Kidney capillary endothelial cell (primary cell): ENCODE results near the gene BCAS3.
"Not testable (repeated sequence)": the region's sequence is repeated elsewhere in the genome, so short reads cannot be mapped to it uniquely, and the experiment has no call there.

Source experiments
- DNase-seq: peaks from one replicate; pipeline ENCODE4 v3.0.0-alpha.2; 2018; ENCODE audit warnings: low spot score

BCAS3 gene

DNA sequence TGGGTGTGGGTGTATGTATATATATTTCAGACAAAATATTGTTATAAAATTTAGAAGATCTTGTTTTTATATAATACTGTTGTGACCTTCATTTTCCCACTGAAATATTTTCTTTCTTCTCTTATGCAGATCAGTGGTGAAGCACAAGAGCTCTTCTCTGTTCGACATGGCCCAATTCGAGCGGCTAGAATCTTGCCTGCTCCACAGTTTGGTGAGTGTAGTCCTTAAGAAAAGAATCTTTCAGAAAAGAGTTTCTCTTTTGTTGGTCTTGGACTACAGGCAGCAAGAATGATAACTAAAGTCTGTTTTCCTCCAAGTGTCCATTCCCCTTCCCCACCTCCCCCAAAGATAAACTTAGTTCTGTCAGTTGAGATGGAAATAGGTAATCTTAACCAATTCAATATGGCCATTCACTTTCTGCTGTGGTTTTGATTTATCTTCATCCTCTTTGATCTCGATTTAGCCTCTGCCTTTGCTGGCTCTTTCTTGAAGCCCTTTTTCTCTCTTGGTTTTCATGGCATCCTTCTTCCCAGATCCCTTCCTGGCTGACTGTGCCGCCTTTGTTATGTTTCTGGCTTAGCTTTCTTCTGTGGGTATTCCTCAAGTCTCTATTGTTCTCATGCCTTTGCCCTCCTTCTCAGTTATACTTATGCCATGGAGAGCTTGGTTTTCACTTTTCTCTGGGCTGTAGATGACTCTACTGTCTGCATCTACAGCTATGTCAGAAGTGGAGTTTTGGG is 69.6 kb downstream of the BCAS3 start:
- no peak for DNase-seq

DNA sequence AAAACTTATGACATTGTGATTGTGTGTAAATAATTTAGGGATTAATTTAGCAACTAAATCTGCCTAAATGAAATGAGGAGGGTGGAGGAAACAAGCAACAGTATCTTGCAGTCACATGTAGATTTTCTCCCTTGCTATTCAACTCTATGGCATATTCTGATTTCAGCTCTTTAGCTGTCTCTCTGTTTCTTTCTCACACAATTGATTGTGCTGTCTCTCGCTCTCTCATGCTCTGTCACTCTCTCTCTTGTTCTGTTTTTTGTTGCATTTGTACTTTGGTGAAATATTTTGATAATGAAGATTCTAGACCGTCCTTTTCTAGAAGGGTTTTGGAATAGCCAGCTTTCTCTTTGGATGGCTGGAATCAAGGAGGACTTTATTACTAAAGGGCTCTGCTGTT is 70.6 kb downstream of the BCAS3 start:
- no peak for DNase-seq

DNA sequence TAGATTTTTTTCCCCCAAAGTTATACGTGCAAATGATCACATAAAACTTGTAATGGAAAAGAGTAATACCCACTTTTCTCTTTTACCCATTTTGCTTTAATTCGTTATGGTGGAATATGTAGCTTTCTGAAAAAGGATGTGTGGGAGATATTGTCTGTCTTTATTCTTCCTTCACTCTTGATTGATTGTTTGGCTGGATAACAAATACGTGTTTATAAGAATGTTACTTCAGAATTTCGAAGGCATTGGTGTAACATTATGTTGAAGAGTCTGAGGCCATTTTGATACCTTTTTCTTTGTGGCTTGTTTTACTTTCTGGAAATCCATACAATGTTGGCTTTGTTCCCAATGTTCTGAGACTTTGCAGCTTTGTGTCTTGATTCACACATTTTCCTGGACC is 71.4 kb downstream of the BCAS3 start:
- DNase-seq, result no peak

DNA sequence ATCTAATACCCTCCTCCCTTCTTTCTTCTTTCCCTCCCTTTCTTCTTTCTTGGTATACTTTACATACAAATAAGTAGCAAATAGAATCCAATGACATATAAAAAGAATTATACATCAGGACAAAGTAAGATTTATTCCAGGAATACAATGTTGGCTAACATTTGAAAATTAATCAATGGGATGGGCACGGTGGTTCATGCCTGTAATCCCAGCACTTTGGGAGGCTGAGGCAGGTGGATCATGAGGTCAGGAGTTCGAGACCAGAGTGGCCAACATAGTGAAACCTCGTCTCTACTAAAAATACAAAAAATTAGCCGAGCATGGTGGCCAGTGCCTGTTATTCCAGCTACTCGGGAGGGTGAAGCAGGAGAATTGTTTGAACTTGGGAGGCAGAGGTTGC is 72.1 kb downstream of the BCAS3 start:
- no peak for DNase-seq

DNA sequence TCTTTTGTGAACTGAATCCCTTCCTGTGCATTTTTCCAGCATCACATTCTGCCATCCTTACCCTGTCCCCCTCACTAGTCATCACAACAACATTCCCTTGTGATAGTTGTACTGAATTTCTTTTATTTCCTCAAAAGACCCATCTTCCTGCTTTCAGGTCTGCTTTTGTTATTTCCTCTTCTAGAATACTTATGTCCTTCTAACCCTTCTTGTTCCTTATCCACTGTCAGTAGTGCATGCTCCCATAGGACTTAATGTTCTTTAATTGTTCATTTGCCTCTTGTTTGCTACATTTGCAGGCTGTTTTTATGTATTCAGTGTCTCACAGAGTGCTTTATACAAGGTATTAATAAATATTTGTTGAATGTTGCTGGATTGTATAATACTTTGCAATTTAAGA is 73.0 kb downstream of the BCAS3 start:
- no peak for DNase-seq

DNA sequence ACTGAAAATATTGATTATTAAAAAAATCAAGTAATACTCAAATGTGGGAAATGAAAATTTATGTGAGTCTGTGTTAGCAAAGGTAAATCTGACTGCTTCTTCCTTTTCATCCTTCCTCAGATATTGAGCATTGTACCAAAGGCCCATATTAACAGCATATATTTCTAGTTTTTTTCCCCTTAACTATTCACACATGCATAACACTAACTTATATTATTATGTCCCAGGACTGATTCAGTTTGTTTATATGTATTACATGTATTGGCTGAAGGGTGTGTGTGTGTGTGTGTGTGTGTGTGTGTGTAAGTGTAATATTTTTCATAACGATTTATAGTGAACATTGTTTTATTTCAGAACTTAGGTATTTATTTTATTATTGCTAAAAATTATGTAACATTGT is 74.2 kb downstream of the BCAS3 start:
- DNase-seq, result no peak

DNA sequence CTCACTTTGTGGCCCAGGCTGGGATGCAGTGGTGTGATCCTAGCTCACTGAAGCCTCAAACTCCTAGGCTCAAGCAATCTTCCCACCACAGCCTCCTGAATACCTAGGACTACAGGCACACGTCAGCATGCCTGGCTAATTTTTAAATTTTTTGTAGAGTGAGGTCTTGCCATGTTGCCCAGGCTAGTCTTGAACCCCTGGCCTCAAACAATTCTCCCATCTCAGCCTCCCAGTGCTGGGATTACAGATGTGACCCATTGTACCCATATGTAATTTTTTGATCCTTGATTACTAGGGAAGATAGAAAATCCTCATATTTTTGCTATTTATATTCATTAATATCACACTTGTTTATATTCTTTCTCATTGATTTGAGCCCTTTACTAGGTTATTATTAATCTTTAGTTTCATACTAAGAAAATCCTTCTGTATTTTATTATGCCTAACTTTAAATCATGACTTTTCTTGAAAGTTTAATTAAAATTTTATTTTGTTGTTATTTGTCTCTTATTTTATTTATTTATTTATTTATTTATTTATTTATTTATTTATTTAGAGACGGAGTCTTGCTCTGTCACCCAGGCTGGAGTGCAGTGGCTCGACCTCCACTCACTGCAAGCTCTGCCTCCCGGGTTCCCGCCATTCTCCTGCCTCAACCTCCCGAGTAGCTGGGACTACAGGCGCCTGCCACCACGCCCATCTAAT is 75.4 kb downstream of the BCAS3 start:
- no peak for DNase-seq

DNA sequence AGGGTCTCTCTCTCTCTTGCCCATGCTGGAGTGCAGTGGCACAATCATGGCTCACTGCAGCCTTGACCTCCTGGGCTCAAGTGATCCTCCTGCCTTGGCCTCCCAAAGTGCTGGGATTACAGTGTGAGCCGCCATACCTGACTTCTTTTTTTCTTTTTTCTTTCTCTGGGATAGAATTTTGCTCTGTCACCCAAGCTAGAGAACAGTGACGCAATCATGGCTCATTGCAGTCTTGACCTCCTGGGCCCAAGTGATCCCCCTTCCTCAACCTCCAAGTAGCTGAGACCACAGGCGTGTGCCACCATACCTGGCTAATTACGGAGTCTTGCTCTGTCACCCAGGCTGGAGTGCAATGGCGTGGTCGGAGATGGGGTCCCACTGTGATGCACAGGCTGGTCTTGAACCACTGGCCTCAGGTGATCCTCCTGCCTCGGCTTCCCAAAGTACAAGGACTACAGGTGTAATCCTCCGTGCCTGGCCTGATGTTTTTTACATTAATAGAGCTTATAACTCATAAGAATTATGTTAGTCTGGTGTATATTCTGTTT is 76.5 kb downstream of the BCAS3 start:
- no peak for DNase-seq

DNA sequence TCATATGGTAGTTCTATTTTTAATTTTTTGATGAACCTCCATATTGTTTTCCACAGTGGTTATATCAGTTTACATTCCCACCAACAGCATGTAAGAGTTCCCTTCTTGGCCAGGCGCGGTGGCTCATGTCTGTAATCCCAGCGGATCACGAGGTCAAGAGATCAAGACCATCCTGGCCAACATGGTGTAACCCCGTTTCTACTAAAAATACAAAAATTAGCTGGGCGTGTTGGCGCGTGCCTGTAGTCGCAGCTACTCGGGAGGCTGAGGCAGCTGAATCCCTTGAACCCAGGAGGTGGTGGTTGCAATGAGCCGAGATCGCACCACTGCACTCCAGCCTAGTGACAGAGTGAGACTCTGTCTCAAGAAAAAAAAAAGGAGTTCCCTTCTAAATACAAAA is 79.1 kb downstream of the BCAS3 start:
- not testable (repeated sequence) for DNase-seq

DNA sequence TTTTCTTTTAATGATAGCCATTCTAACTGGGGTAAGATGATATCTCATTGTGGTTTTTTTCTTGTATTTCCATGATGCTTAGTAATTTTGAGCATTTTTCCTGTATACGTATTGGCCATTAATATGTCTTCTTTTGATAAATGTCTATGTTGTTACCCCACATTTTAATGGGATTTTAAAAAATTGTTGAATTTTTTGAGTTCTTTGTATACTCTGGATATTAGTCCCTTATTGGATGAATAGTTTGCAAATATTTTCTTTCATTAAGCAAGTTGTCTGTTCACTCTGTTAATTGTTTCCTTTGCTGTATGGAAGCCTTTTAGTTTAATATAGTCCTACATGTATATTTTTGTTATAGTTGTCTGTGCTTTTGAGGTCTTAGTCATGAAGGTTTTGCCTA is 79.8 kb downstream of the BCAS3 start:
- DNase-seq, result no peak

DNA sequence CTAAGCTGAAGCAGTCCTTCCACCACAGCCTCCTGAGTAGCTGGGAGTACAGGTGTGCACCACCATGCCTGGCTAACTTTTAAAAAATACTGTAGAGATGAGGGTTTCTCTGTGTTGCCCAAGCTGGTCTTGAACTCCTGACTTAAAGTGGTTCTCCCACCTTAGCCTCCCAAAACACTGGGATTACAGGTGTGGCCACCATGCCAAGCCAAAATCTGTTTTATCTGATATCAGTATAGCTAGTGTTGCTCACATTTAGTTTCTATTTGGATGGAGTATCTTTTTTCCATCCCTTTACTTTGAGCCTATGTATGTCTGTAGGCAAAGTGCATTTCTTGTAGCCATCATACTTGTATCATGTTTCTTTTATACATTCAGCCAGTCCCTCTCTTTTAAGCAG is 82.1 kb downstream of the BCAS3 start:
- no peak for DNase-seq

DNA sequence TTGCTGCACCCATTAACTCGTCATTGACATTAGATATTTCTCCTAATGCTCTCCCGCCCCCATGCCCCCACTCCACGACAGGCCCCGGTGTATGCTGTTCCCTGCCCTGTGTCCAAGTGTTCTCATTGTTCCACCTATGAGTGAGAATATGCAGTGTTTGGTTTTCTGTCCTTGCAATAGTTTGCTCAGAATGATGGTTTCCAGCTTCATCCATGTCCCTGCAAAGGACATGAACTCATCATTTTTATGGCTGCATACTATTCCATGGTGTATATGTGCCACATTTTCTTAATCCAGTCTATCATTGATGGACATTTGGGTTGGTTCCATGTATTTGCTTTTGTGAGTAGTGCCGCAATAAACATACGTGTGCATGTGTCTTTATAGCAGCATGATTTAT is 83.7 kb downstream of the BCAS3 start:
- DNase-seq, result not testable (repeated sequence)

DNA sequence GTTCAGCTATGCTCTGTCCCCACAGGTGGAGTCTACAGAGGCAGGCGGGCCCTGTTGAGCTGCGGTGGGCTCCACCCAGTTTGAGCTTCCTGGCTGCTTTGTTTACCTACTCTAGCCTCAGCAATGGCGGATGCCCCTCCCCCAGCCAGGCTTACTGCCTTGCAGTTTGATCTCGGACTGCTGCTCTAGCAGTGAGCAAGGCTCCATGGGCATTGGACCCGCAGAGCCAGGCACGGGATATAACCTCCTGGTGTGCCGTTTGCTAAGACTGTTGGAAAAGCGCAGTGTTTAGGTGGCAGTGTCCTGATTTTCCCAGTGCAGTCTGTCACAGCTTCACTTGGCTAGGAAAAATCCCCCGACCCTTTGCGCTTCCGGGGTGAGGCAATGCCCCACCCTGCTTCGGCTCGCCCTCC is 89.1 kb downstream of the BCAS3 start:
- no peak for DNase-seq

DNA sequence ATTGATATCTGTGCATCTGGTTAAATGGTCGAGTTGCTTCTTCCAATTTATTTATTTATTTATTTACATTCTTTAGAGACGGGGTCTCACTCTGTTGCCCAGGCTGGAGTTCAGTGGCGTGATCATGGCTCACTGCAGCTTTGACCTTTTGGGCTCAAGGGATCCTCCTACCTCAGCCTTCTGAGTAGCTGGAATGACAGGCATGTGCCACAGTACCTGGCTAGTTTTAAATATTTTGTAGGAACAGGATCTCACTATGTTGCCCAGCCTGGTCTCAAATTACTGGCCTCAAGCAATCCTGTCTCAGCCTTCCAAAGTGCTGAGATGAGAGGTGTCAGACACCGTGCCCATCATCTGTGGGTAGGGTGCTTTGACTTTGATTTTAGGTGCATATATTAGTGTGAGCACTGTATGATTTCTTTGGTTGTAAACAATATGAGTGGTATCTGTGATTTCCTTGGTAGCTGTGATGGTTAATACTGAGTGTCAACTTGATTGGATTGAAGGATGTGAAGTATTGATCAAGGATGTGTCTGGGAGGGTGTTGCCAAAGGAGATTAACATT is 90.2 kb downstream of the BCAS3 start:
- no peak for DNase-seq

DNA sequence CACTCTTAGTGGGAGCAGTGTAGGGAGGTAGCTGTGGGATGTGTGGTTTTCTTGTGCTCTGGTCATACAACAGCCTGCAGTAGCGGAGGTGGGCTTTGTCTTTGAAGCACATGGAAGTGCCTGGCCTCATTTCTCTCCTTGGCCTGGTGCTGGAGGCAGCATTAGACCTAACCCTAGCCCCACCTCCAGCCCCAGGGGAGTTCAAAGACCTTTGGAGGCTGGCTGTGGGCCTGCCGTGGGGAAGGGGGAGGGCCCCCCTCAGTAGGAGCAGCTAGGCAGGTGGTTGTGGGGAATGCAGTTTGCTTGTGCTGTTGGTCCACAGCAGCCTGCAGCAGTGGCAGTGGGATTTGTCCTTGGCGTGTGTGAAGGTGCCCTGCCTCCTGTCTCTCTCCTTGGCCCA is 91.7 kb downstream of the BCAS3 start:
- no peak for DNase-seq

DNA sequence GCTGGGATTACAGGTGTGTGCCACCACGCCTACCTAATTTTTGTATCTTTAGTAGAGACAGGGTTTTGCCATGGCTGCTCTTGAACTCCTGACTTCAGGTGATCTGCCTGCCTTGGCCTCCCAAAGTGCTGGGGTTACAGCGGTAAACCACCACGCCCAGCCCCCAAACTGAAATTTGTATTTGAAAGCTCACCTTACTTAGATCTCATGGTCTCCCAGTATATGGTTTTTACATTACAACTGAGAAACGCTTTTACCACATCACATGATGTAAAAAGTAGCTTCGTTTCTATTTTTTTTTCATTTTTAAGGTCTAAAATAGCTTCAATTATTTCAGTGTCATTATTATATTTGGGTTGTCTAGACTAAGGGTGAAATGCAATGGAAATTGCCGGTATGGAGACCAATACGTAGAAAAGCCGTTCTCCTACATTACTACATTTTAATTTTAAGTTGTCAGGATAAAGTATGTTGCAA is 93.3 kb downstream of the BCAS3 start:
- no peak for DNase-seq

DNA sequence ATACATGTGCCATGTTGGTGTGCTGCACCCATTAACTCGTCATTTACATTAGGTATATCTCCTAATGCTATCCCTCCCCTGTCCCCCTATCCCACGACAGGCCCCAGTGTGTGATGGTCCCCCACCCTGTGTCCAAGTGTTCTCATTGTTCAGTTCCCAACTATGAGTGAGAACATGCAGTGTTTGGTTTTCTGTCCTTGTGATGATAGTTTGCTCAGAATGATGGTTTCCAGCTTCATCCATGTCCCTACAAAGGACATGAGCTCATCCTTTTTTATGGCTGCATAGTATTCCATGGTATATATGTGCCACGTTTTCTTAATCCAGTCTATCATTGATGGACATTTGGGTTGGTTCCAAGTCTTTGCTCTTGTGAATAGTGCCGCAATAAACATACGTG is 94.0 kb downstream of the BCAS3 start:
- not testable (repeated sequence) for DNase-seq

DNA sequence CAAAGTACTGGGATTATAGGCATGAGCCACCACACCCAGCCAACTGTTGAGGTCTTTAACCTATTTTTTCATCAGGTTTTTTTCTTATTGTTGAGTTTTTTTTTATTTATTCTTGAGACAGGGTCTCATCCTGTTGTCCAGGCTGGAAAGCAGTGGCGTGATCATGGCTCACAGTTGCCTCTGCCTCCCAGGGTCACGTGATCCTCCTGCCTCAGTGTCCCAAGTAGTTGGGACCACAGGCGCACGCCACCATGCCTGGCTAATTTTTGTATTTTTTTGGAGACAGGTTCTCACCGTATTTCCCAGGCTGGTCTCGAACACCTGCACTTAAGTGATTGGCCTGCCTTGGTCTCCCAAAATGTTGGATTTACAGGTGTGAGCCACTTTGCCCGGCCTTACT is 95.9 kb downstream of the BCAS3 start:
- no peak for DNase-seq

DNA sequence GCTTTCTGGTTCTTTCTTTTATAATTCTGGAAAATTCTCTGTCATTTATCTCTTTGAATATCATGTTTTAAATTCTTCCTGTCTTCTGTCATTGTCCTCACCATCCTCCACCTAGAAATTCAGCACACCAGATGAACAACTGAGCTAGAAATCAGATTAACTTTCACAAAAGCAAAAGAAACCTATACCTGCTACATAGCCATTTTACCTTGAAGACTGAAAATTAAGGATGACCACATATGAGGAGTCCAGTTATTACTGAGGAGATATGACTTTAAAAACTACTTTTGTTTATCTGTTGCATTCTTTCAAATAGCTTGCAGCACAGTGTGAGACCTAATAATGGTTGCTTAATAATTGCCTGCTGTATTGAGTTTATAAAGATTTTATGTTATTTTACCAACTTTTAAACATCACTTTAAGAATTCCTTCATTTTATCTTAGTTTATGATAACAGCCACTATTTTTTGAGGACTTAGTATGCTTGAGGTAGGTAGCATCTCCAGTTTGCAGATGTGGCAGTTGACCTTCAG is 104.3 kb downstream of the BCAS3 start:
- no peak for DNase-seq

DNA sequence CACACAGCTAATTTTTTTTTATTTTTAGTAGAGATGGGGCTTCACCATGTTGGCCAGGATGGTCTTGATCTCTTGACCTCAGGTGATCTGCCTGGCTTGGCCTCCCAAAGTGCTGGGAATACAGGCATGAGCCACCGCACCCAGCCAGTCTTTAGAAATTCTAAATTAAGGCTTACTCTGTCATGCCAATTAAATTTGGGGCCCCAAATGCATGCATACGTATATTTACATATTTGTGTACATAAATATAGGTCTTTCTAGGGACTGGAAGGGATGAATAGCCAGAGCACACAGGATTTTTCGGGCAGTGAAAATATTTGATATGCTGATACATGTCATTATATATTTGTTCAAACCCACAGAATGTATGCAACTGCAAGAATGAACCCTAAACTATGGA is 105.1 kb downstream of the BCAS3 start:
- no peak for DNase-seq

DNA sequence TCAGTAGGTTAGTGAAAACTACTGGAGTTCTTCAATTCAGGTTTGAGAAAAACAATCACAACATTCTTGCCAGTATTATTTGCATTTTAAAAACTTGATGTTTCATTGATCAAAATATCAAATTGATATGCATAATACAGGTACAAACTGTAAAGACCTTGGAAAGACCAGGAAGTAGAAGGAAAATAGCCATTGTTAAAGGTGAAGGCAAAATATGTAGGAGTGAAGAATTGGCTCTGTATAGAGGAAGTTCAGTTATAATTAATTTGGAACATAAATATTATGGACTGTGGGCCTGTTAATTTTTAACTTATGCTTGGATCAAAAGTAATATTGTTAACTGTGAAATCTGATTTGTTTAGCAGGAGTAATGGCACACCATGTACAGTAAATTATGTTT is 112.6 kb downstream of the BCAS3 start:
- no peak for DNase-seq

DNA sequence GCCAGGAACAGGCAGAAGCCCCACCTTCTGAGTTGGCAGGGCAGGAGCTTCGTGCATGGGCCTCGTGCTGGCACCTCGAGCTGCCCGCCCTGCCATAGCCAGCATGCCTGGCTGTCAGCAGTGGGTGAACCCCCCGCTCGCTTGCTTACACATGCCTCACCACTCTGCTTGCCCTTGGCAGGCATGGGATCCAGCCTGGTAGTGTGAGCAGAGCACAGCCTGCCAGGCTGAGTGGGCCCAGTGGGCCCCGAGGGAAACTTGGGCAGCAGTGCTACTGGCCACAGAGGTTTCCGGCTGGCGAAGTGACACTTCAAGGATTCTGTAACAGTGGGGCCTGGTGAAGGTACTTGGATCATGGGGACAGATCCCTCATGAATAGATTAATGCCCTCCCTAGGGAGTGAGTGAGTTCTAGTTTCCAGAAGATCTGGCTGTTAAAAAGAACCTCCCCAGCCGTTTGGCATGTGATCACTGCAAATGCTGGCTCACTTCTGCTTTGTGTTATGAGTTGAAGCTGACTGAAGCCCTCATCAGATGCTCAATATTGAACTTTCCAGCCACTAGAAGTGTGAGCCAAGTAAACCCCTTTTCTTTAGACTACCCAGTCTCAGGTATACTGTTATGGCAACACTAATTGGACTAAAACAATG is 114.7 kb downstream of the BCAS3 start:
- no peak for DNase-seq
